AG08395 (cell line): Measurements from ENCODE around the gene TERB1.
A peak's percentile ranks its signal among the peaks of the same experiment; 100 is the strongest.
"Not testable (repeated sequence)": the region's sequence is repeated elsewhere in the genome, so short reads cannot be mapped to it uniquely, and the experiment has no call there.

Experiments
- DNase-seq: peaks from one replicate; pipeline ENCODE4 v3.0.0; 2012; ENCODE audit warnings: mixed read lengths, low spot score

TERB1 gene

DNA sequence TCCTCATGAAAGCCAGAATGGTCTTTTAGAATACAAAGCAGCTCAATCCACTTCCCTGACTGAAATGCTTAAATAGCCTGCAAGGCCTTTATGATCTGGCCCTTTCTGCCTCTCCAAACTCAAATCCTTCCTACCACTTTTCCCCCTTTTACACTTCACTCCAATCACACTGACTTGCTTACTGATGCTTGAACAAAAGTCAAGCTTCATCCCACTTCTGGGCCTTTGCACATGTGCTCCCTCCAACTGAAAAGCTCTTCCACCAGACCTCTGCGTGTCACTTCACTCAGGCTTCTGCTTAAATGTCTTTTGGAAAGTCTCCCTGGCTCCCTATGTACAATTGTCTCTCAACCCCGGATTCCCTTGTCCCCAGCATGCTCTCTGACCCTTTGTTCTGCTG lies 13.3 kb upstream of the TERB1 start:
- no peak for DNase-seq

DNA sequence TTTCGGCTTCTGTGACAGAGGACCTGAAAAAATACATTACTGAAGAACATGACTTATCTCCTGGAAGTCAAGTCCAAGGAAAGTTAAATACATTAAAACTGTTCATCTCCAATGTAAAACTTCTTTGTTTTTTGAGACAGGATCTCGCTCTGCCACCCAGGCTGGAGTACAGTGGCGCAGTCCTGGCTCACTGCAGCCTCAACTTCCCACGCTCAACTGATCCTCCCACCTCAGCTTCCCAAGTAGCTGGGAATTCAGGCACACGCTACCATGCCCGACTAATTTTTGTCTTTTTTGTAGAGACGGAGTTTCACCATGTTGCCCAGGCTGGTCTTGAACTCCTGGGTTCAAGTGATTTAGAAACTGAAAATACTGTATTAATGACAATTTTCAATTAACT lies 9.7 kb upstream of the TERB1 start:
- no peak for DNase-seq

DNA sequence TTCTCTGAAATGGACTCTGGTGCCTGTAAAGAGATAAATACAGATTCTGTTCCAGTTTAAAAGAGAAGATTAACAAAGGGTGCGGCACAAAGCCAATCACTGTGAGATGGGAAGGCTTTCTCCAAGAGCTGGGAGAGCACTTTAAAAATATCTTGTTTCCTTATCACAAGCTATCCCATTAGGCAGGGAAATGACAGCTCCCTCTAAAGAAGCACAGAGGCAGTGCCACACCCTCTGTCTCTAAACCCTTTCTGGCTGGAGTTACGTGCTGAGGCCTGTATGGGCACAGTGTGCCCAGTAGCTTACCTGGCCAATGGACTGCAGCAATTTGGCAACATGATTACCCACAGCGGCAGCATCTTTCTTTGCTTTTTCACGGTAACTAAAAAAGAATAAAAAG lies 9.0 kb upstream of the TERB1 start:
- no peak for DNase-seq

DNA sequence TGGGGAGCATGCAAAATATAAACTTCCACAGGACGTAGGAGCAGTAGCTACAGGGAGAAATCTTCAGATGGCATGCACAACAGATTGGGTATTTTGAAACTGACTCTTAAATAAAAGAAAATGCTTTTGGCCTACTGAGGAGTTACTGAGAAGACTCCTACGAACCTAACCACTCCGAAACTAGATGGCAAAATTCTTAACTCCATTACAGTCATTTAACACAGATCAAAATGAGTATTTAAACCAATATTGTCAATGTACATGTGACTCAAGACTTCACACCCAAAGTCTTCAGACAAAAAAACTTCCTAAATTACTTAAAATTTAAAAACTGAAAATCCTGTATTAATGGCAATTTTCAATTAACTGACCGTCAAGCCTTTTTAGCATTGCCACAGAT lies 8.4 kb upstream of the TERB1 start:
- DNase-seq = no peak

DNA sequence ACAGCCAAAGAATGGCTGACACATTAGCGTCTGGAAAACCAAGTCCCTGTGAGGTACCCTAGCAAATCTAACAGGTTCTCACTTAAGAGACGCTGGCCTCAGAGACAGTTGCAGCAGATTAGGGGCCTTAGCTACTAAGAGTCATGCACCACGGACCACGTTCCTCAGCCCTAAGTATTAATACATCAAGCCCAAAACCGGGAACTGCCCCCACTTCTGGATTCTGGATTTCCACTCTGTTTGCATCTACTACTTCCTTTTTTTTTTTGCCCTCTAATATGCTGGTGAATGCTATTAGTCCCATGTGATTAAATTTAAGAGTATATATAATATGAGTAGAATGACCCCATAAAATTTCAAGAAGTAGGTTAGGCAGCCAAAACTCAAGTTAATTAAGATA lies 775 bp upstream of the TERB1 start:
- DNase-seq = no peak

DNA sequence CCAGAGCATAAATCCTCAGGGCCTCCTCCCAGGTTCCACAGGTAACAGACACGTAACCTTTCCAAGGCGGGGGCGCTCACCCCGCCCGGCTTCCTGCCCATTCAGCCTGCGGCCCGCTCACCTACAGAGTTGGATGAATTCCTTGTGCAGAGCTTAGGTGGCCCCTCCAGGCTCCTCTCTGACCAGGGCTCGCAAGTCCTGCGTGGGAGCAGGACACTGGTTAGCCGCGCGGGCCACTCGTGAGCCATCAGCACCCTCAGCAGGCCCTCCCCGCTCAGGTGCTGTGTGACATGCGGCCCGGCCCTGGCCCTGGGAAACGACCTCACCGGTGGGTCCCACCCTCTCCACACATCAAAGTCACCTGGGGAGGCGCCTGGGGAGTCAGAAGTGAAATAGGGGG lies 528 bp downstream of the TERB1 start:
- DNase-seq = no peak

DNA sequence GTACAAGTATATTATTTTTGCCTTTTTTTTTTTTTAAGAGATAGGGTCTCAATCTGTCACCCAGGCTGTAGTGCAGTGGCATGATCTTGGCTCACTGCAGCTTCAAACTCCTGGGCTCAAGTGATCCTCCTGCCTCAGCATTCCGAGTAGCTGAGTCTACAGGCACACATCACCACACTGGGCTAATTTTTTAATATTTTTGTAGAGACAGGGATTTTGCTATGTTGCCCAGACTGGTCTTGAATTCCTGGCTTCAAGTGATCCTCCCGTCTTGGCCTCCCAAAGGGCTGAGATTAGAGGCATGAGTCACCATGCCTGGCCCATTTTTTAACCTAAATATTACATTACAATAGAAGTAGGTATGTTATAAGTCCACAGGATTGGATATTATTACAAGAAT lies 3.2 kb downstream of the TERB1 start:
- no peak for DNase-seq

DNA sequence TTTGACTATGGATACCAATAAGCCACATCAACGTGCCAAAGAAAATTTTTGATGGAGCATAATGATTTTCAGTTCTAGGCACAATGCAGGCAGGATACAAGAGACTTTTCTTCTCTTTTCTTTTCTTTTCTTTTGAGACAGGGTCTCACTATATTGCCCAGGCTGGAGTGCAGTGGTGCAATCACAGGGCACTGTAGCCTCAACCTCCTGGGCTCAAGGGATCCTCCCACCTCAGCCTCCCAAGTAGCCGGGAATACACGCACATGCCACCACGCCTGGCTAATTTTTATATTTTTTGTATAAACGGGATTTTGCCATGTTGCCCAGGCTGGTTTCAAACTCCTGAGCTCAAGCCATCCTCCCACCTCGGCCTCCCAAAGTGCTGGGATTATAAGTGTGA lies 7.4 kb downstream of the TERB1 start:
- DNase-seq = not testable (repeated sequence)

DNA sequence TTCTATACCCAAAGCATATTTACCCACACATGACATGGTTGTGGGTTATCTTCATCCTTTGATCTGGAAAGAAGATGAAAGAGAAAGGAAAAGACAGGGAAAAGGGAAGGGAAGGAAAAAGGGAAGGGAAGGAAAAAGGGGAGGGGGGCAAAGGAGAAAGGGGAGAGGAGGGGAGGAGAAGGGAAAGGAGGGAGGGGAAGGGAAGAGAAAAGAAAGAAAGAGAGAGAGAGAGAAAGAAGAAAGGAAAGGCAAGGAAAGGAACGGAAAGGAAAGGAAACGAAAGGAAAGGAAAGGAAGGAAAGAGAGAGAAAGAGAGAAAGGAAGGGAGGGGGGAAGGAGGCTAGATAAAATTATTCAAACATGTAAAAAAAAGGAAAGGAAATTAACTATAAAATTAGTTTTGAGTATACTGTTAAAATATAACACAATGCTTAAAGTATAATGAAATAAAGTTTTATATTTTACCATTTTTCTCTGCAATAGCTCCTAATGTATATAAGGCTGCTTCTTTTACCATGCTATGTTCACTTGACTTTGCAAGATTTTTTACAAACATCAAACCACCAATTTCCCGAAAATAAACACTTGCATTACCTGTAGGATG lies 11.2 kb downstream of the TERB1 start:
- no peak for DNase-seq

DNA sequence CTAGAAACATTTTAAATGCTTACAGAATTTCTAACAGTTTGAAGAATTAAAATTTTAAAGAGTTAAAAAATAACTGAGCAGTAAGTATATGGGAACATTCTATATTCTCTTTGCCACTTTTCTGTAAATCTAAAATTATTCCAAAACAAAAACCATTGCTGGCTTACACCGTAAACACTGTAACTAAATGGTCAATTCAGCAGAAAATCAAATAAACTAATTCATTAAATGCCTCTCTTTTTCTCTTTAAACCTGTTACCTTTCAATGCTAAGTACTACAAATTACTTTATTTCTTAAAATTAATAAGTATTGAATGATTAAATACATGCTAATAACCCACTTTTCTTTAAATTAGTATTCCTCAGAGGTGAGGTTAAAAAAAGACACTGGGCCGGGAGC lies 14.0 kb downstream of the TERB1 start:
- no peak for DNase-seq

DNA sequence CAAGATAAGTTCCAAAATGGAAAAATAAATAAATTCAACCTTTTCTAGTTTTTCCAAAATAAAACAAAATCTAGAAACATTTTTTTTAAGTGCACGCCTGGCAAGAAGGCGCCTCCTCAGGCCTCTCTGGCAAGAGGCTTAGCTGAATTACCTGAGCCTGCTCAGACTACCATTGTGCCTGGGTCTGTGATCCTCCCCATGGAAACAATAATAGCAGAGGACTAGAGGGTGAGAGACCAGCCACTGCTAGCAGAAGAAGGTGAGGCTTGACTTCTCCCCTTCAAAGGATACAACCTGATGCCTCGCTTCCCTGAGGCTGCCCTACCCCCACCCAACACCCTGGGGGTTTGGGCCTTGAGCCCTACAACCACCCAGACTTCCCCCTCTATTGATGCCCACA lies 14.8 kb downstream of the TERB1 start:
- no peak for DNase-seq

DNA sequence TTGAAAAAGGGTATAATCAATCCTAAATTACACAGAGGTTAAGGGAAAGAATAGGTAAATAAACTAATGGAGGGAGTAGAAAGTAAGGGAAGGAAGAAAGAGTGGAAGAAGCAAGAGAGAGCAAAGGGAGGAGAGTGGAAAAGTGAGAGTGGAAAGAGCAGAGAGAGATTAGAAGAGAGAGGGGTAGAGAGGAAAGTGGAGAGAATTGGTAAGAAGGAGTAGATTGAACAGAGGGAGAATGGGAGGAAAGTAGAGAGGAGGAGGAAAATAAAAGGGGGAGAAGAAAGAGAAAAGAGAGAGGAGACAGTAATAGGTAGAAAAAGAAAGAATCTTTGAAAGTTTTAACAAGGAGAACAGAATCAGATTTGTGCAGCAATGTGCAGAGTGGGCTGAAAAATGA lies 24.9 kb downstream of the TERB1 start:
- no peak for DNase-seq

DNA sequence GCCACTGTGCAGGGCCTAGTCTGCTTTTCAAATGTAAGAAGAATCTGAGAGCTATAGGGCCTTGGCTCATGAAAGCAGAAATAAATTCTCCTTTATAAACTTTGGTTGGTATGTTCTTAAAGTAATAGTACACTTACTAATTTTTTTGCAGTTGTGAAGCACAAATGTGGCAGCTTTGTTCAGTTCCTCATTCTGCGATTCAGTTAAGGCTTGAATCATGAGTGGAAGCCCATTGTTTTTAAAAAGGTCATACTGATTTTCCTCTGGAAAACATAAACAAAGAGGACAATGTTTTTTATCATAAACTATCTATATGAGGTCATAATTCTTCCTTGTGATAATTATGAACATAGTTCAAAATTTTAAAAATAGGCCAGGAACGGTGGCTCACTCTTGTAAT lies 26.4 kb downstream of the TERB1 start:
- no peak for DNase-seq

DNA sequence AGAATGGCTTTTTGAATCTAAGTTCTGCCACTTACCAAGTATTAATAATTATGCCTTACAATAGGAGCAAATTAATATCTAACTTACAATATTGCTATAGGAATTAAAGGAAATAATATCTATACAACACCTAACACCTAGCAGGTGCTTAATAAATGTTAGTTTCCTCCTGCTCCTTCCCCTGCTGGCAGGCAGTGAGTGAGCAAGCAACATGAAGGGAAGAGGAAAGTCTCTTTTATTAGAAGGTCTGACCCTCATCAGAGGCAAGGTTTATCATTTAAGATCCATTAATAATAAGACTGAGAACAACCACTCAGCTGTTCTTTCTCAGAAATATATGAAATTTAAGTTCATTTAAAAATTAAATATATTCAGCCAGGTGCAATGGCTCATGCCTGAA lies 43.3 kb downstream of the TERB1 start:
- DNase-seq = no peak

DNA sequence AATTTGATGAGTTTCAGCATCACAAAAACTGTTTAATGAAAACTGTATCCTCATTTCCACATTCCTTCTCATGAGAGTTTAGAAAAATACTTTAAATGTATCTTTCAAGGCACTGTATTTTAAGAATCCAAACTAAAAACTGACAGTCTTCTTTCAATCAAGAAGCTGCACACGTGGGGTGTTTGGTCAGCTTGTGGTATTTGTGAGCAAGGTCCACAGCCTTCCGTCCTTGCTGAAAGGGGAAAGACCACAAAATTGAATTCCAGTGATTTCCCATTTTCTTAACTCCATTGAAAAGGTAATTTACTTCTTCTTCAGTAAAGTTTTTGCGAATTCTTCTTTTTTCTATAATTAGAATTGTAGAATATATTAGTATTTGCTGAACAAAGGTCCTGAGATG lies 46.6 kb downstream of the TERB1 start:
- no peak for DNase-seq

DNA sequence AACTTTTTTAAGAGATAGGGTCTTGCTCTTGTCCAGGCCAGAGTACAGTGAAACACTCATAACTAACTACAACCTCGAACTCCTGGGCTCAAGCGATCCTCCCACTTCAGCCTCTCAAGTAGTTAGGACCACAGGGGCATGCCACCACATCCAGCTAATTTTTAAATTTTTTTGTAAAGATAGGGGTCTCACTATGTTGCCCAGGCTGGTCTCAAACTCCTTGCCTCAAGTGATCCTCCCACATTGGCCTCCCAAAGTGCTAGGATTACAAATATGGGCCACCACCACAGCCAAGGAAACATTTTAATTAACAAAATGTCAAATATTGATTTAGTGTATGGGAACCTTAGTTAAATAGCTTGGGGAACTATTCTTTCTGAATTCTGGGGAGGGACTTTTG lies 47.2 kb downstream of the TERB1 start:
- no peak for DNase-seq

DNA sequence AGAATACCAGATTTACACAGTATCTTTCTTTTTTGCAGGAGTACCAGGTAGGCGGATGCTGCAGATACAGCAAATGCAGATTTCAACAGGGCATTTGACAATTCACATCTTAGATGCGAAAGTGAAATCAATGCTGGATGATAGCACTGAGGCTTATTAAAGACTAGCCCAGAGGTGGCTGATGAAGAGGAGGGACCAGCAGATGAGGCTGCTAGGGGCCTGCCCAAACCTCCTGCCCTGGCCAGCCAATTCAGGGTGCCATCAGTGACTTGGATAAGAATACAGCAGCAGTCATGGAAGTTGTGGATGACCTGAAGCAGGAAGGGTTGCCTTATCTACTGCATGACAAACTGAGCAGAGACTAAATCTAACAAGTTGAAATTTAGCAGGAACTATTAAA lies 48.4 kb downstream of the TERB1 start:
- DNase-seq = no peak

DNA sequence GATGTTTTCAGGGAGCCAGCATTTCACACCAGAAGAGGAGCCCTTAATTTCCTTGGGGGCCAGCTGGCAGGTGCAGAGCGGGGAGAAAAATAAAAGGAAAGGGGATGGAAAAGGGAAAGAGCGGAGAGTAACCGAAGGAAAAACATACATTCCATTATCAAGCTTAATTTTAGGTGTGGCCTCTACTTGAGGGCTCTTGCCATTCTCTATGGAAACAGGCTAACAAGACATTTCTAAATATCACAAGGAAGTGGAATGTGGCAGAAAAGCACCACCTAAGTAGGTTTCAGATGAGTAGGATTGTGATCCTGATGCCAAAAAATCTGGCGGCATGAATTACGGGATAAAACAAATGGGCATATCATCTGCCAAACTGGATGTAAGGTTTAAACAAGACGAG lies 49.0 kb downstream of the TERB1 start:
- DNase-seq = no peak

DNA sequence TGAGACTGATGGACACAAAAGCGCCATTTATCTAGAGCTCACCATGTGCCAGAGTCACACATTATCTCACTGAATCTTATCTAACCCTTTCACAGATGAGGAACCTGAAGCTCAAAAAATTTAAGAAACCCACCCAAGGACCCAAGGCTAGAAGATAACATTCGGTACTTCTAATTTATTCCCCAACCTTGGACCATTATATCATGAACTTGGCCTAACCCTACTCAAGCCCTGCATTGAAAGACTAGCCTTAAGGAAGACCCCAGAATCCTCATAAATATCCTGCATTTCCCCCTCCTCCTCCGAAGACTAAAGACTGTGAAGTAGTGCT lies 49.4 kb downstream of the TERB1 start:
- no peak for DNase-seq

DNA sequence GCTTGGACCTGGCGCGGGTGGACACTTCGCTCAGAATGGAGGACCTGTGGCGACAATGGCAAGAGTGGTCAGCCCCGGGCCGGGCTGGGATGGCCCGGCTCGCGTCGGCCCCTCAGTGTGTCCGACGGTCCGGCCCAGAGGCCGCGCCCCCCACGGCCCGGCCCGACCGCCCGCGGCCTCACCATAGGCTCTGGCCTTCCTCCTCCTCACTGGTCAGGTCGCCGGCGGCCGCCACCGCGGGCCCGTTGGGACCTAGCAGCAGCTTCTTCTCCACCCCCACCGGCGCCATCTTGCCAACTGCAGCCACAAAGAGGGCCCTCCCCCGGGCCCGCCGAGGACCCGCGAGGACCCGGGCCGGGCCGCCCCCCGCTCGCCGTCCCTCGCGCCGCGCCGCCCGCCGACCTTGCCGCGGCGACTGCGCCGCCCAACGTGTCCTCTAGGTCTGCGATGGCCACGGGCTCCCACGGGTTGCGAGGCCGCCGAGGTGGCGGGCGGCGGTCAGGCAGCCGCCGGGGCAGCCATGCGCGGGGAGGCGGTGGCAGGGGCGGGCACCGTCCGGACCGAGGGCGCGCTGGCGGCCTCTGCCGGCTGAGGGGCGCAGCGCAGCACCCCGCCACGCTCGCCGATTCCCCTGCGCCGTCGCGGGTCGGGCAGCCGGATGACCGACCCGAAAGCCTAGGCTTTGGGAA lies 49.9 kb downstream of the TERB1 start, which contains the start of gene DYNC1LI2:
TSS of gene DYNC1LI2 (minus strand) at position 307 of the 689 bp plus-strand sequence. CDS start at position 289, 18 bp downstream.
- peak; percentile 94 for DNase-seq

DNA sequence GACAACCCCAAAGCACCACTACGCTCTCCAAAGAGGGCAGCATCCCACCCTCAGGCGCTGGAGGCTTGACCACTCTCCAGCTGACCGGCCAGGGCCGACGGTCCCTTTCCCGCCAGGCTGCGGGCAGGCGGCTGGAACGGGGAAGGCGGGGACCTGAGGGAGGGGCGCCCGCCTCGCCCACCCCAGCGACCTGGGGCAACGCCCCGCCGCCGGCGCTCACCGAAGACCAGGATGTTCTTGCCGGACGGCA lies 50.4 kb downstream of the TERB1 start:
- DNase-seq = no peak

DNA sequence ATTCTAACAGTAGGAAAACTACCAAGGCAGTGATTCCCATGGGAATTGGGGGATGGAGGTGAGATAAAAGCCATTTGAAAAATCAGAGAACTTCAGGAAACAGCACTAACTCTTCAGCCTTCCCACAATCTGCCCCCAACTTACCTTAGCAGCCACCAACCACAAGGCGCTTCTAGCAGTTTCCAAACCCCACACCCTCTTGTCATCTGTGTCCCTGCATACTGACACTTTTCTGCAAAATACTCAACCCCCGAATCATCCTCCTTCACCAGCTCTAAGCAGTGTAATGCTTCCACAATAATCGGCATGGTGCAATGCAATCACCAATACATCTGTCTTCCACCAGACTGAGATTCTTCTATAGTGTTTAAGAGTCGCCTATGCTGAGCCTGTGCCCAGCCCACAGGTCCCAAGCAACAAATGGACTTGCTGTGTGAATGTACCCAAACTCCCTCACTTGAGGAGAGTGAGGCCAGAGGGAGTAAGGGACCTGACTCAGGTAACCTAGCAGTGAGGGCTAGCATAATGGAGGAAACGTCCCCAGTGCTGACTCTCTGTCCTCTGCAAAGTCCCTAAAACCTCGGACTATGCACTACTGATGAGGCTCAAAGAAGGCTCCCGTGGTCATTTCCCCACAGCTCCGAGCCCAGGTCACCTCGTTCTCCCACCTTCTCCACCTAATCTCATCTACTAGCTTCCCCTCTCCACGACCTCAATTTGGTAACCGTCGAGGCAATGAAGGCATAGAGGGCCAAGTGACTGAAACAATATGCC lies 50.9 kb downstream of the TERB1 start:
- no peak for DNase-seq

DNA sequence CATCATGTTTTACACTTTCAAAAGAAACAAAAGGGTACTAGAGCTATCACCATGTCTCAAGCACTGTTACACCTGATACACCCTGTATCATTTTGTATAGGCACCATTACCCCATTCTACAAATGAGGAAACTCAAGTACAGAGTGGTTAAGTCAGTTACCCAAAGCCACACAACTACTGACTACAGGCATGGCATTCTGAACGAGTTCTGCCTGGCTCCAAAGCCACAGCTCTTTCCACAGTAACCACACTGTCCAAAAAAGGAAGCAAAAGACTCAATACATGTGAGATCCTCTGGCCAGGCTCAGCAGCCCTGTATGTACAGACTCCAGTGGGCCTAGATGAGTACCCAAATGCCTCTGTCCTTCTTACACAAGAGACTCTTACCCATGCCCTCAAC lies 54.7 kb downstream of the TERB1 start:
- no peak for DNase-seq

DNA sequence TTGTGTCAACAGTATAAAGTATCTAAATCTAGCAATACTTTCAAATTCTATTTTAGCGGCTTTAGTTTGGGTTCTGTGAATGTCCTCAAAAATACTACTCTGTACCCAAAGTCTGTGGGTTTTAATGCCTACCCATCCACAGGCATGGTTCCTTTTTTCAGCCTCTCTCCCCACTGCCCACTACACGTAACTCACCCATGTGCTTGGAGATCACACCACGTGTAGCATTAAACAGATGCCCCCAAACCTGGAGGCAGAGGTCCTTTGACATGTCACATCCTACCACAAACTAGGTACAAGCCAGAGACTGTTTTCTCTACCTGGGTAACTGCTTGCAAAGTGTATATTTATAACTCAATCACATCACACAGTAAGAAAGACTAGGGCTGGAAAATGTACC lies 55.3 kb downstream of the TERB1 start:
- no peak for DNase-seq
